SW 1271 (cell line): Measurements from ENCODE around the gene SELPLG.
"Not testable (repeated sequence)": the region's sequence is repeated elsewhere in the genome, so short reads cannot be mapped to it uniquely, and the experiment has no call there.

ENCODE experiments used
- DNase-seq, 2 experiments: peaks; one replicate each; lab custom pipeline; 2025; lab: John Stamatoyannopoulos, UW

The SELPLG gene

GRCh38 chr12:108590463-108590862 is 43.2 kb downstream of the SELPLG start:
- DNase-seq, result not testable (repeated sequence)

GRCh38 chr12:108589840-108590229 is 43.9 kb downstream of the SELPLG start:
- no peak for DNase-seq

GRCh38 chr12:108589028-108589839 is 44.5 kb downstream of the SELPLG start:
- no peak for DNase-seq

- DNase-seq, result no peak
These were observed 45.9 kb downstream of the SELPLG start for GRCh38 chr12:108587826-108588225.

- no peak for DNase-seq
These were observed 47.4 kb downstream of the SELPLG start for GRCh38 chr12:108586306-108586705.

- no peak for DNase-seq
These were observed 47.8 kb downstream of the SELPLG start for GRCh38 chr12:108585864-108586263.

- no peak for DNase-seq
These were observed 49.1 kb downstream of the SELPLG start for GRCh38 chr12:108584456-108585065.

- DNase-seq, result no peak
These were observed 49.7 kb downstream of the SELPLG start for GRCh38 chr12:108583991-108584390.

- no peak for DNase-seq
These were observed 50.5 kb downstream of the SELPLG start for GRCh38 chr12:108582978-108583770.

GRCh38 chr12:108582509-108582908 is 51.2 kb downstream of the SELPLG start:
- no peak for DNase-seq

- no peak for DNase-seq
These were observed 52.1 kb downstream of the SELPLG start for GRCh38 chr12:108581311-108582227.

GRCh38 chr12:108580531-108580930 is 53.2 kb downstream of the SELPLG start:
- DNase-seq, result no peak

GRCh38 chr12:108578813-108579212 is 54.9 kb downstream of the SELPLG start:
- no peak for DNase-seq

- no peak for DNase-seq
These were observed 55.4 kb downstream of the SELPLG start for GRCh38 chr12:108578264-108578663.

GRCh38 chr12:108577458-108577857 is 56.2 kb downstream of the SELPLG start:
- DNase-seq, result no peak

- DNase-seq, result no peak
These were observed 56.9 kb downstream of the SELPLG start for GRCh38 chr12:108576660-108577234.

- no peak for DNase-seq
These were observed 58.3 kb downstream of the SELPLG start for GRCh38 chr12:108575199-108575912.

- DNase-seq, result not testable (repeated sequence)
These were observed 59.4 kb downstream of the SELPLG start for GRCh38 chr12:108574276-108574675.

- no peak for DNase-seq
These were observed 60.4 kb downstream of the SELPLG start for GRCh38 chr12:108573317-108573716.

GRCh38 chr12:108572166-108572790 is 61.4 kb downstream of the SELPLG start:
- DNase-seq, result no peak
